CD14-positive monocyte (primary cell): ENCODE data around the gene PIGV. TPM values are rescaled to one million over a fixed set of nuclear protein-coding genes. Genes with fewer than 3 reads are reported as not detected.

Experiments used
- DNase-seq, 3 donors: peaks; one replicate each; pipeline ENCODE4 v3.0.0-alpha.2; 2011 to 2022
- H2AFZ ChIP-seq: 2 replicates; pipeline ENCODE4 v1.6.0; 2012; ENCODE audit warnings: mild to moderate bottlenecking, low read depth, low read length, inconsistent platforms; ENCODE audit not compliant: insufficient read depth, poor library complexity, severe bottlenecking
- H3K27ac ChIP-seq, 2 donors: 1 replicate in 1 of 2; 2 replicates in 1 of 2; pipeline ENCODE4 v1.5.1; 2012 to 2013; ENCODE audit warnings: low read length in 2 of 2, control low read depth in 1 of 2, inconsistent platforms in 1 of 2, low read depth in 1 of 2, mild to moderate bottlenecking in 1 of 2
- H3K27me3 ChIP-seq, 2 donors: one replicate each; pipeline versions ENCODE4 v1.6.0 to v1.6.1; 2011 to 2013; ENCODE audit warnings: low read length in 2 of 2; ENCODE audit not compliant: control insufficient read depth in 2 of 2, insufficient read depth in 2 of 2
- H3K36me3 ChIP-seq, 2 donors: replicated peaks in 1 of 2; 1 replicate in 1 of 2; 2 replicates in 1 of 2; pipeline versions ENCODE4 v1.5.1 to v1.6.1; 2012 to 2013; ENCODE audit warnings: low read length in 2 of 2, control low read depth in 1 of 2, inconsistent platforms in 1 of 2, mild to moderate bottlenecking in 1 of 2; ENCODE audit not compliant: insufficient read depth in 2 of 2, control insufficient read depth in 1 of 2
- H3K4me1 ChIP-seq, 2 donors: 1 replicate in 1 of 2; 2 replicates in 1 of 2; pipeline versions ENCODE4 v1.5.1 to v1.6.1; 2012 to 2013; ENCODE audit warnings: low read length in 2 of 2, control low read depth in 1 of 2, inconsistent platforms in 1 of 2, mild to moderate bottlenecking in 1 of 2, moderate library complexity in 1 of 2; ENCODE audit not compliant: insufficient read depth in 2 of 2, control insufficient read depth in 1 of 2
- H3K4me2 ChIP-seq: replicated peaks from 2 replicates; pipeline ENCODE3; 2012; ENCODE audit warnings: low read length, moderate library complexity, mild to moderate bottlenecking; ENCODE audit not compliant: poor library complexity, severe bottlenecking; ENCODE audit errors: extremely low read depth
- H3K4me3 ChIP-seq, 3 experiments: fragments of 200-600 bp in 1 of 3; sonication (generic) in 1 of 3; replicated peaks in 1 of 3; 1 replicate in 2 of 3; 2 replicates in 1 of 3; pipeline ENCODE4 v1.5.1; 2011 to 2013; ENCODE audit warnings: low read length in 3 of 3, mild to moderate bottlenecking in 3 of 3, control low read depth in 2 of 3, low read depth in 2 of 3, inconsistent platforms in 1 of 3, moderate library complexity in 1 of 3
- H3K79me2 ChIP-seq: 2 replicates; pipeline ENCODE4 v1.6.0; 2012; ENCODE audit warnings: mild to moderate bottlenecking, control low read depth, inconsistent platforms, low read length, moderate library complexity; ENCODE audit not compliant: insufficient read depth
- H3K9ac ChIP-seq: 2 replicates; pipeline ENCODE4 v1.6.0; 2017; ENCODE audit warnings: low read length, mild to moderate bottlenecking; ENCODE audit not compliant: insufficient read depth, poor library complexity, severe bottlenecking
- H3K9me3 ChIP-seq, 2 donors: replicated peaks in 1 of 2; 1 replicate in 1 of 2; 2 replicates in 1 of 2; pipeline versions ENCODE4 v1.5.1 to v1.6.1; 2012 to 2013; ENCODE audit warnings: low read length in 2 of 2, control low read depth in 1 of 2; ENCODE audit not compliant: control insufficient read depth in 1 of 2, insufficient read depth in 1 of 2
- H4K20me1 ChIP-seq: 2 replicates; pipeline ENCODE4 v1.6.0; 2012; ENCODE audit warnings: mild to moderate bottlenecking, low read length, control low read depth, moderate library complexity; ENCODE audit not compliant: insufficient read depth
- H3K27ac Mint-ChIP-seq, 7 donors: one replicate each; pipeline ENCODE4 v1.8.0; 2020; ENCODE audit warnings: mild to moderate bottlenecking in 7 of 7, mixed read lengths in 7 of 7, moderate library complexity in 6 of 7, inconsistent platforms in 2 of 7
- H3K27me3 Mint-ChIP-seq, 3 donors: one replicate each; pipeline ENCODE4 v1.8.0; 2021 to 2022; ENCODE audit warnings: low read depth in 3 of 3, mild to moderate bottlenecking in 3 of 3, mixed read lengths in 3 of 3, moderate library complexity in 3 of 3, inconsistent platforms in 1 of 3
- H3K36me3 Mint-ChIP-seq, 2 donors: one replicate each; pipeline ENCODE4 v1.8.0; 2020; ENCODE audit warnings: mixed read lengths in 2 of 2, inconsistent platforms in 1 of 2, mild to moderate bottlenecking in 1 of 2
- H3K4me1 Mint-ChIP-seq: one replicate; pipeline ENCODE4 v1.8.0; 2020; ENCODE audit warnings: mild to moderate bottlenecking, mixed read lengths
- H3K4me3 Mint-ChIP-seq, 2 donors: one replicate each; pipeline ENCODE4 v1.8.0; 2020; ENCODE audit warnings: mild to moderate bottlenecking in 2 of 2, mixed read lengths in 2 of 2, moderate library complexity in 1 of 2
- H3K9me3 Mint-ChIP-seq, 7 donors: one replicate each; pipeline ENCODE4 v1.8.0; 2020 to 2022; ENCODE audit warnings: mixed read lengths in 7 of 7, mild to moderate bottlenecking in 6 of 7, moderate library complexity in 6 of 7, inconsistent platforms in 2 of 7
- CTCF ChIP-seq: fragments of 200-600 bp; IDR thresholded peaks from one replicate; pipeline ENCODE4 v1.8.0; 2022; ENCODE audit warnings: antibody characterized with exemption, mild to moderate bottlenecking
- WGBS: methylation state at CpG from one replicate; pipeline ENCODE4 v1.1.5; 2013; ENCODE audit warnings: missing lambda C conversion rate; ENCODE audit not compliant: insufficient coverage; 5-methylcytosine and 5-hydroxymethylcytosine counted together
- intact Hi-C, 2 donors: fragments of 100-400 bp; cut with micrococcal nuclease; formaldehyde crosslinking; loops; one replicate each; pipeline versions ENCODE4 v1.15.0 to v1.15.1; 2023
- polyA plus RNA-seq, 3 donors: library from polyadenylated mRNA; depleted of rRNA in 1 of 3; unstranded in 2 of 3; stranded (reverse) in 1 of 3; fragments of 300-500 nt in 2 of 3; fragments of >200 nt in 1 of 3; fragmentation: Illumina TruSeq in 2 of 3; gene quantifications; 1 replicate in 2 of 3; 2 replicates in 1 of 3; pipeline ENCODE4 v1.2.3, GENCODE V29; 2012 to 2021

PIGV gene
- polyA plus RNA-seq, 3 donors: 5.7 to 9.5 (median 8.3) TPM

GRCh38 chr1:26811708-26812107, 24.0 kb downstream of the PIGV start:
- H3K27me3 Mint-ChIP-seq: peaks cover 0 to 3% (median 0%) of the 10 kb centered on the region in 3 donors
- H3K9me3 ChIP-seq: no peaks in the 10 kb centered on the region
- no peak overlapping the region for H3K9ac ChIP-seq
- no peak for TF ChIP-seq CTCF
- no peaks in the 10 kb centered on the region for H3K27me3 ChIP-seq
- no peaks in the 10 kb centered on the region for H3K79me2 ChIP-seq
- peaks cover 35 to 50% of the 10 kb centered on the region in 2 donors for H3K4me1 ChIP-seq
- H3K36me3 Mint-ChIP-seq: no peaks in the 10 kb centered on the region
- H3K36me3 ChIP-seq: no peaks in the 10 kb centered on the region
- H3K4me3 ChIP-seq: no peak overlapping the region
- no peak overlapping the region for H3K27ac ChIP-seq
- H2AFZ ChIP-seq: no peak overlapping the region
- H3K4me1 Mint-ChIP-seq: peaks cover 41% of the 10 kb centered on the region
- H4K20me1 ChIP-seq: no peaks in the 10 kb centered on the region
- H3K4me3 Mint-ChIP-seq: no peak overlapping the region
- no peak for DNase-seq
- peaks cover 0 to 4% (median 1%) of the 10 kb centered on the region in 7 donors for H3K9me3 Mint-ChIP-seq
- intact Hi-C loops: loop anchor here in 1 of 2 donors (5.0 kb wide), 1 partner anchor 66 kb away; no protein-coding TSS in a partner anchor
- no peak overlapping the region for H3K4me2 ChIP-seq
- H3K27ac Mint-ChIP-seq: peak overlapping the region in 1 of 7 donors; percentile 76

GRCh38 chr1:26814377-26814776, 26.6 kb downstream of the PIGV start:
- no peaks in the 10 kb centered on the region for H3K27me3 ChIP-seq
- Mint-ChIP-seq H3K9me3 (peaks cover 0 to 4% (median 1%) of the 10 kb centered on the region in 7 donors), H3K27me3 (peaks cover 0 to 3% (median 2%) of the 10 kb centered on the region in 3 donors), H3K4me3 (no peak overlapping the region), H3K27ac (peak overlapping the region in 5 of 7 donors; percentile 20 to 78 (median 49)), H3K4me1 (peaks cover 41% of the 10 kb centered on the region), H3K36me3 (no peaks in the 10 kb centered on the region)
- DNase-seq: no peak
- no peak overlapping the region for H3K4me3 ChIP-seq
- no peaks in the 10 kb centered on the region for H4K20me1 ChIP-seq
- no peak overlapping the region for H2AFZ ChIP-seq
- H3K4me1 ChIP-seq: peaks cover 33 to 50% of the 10 kb centered on the region in 2 donors
- TF ChIP-seq CTCF: no peak
- no peak overlapping the region for H3K9ac ChIP-seq
- intact Hi-C loops: loop anchor here in 1 of 2 donors (5.0 kb wide), 1 partner anchor 63 kb away; no protein-coding TSS in a partner anchor
- H3K36me3 ChIP-seq: no peaks in the 10 kb centered on the region
- WGBS: no CpG with 5 or more reads among the region's 2 CpGs
- no peaks in the 10 kb centered on the region for H3K9me3 ChIP-seq
- no peaks in the 10 kb centered on the region for H3K79me2 ChIP-seq
- H3K4me2 ChIP-seq: peak overlapping the region; percentile 3
- no peak overlapping the region for H3K27ac ChIP-seq
